ENCODE data around the gene TMEM236.
A peak's percentile ranks its signal among the peaks of the same experiment; 100 is the strongest.

TMEM236 gene

DNA sequence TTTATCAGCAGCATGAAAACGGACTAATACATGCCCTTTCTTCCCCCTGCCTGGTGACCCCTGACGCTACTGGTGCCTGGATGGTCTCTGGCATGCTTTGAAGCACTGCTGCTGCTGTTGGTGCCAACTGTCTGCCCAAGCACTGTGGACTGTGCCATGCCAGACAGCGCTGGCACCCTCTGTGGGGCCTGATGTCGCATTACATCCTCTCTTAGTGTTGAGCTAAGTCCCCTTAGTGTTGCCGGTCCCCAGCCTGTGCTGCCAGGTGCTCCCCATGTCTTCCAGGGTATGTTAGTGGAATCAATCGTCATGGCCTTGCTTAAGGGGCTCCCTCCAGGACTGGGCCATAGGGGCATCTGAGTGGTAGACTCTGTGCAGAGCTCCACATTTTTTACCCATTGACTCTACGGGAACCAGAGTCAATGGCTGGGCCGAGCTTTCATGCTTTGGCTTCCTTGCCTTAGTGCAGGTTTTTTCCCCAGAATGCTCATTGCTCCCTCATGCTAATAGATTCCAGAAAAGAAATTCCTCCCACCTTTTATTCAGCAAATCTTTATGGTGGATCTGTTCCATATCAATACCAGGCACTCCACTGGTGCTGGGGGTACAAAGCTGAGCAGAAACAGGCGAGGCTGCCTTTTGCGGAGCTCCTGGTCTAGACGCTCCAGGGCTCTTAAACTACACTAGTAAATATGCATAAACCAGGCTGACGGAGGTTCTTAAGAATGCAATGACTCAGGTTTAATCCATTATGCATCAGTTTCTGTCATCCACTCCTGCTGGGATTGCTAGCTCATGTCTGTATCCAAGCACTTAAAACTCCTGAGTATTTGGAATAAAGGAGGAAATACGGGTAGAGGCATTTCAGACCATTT is 35.3 kb downstream of the TMEM236 start:
- DNase-seq (ENCODE audit: low read depth in 2 of 2): no peak

DNA sequence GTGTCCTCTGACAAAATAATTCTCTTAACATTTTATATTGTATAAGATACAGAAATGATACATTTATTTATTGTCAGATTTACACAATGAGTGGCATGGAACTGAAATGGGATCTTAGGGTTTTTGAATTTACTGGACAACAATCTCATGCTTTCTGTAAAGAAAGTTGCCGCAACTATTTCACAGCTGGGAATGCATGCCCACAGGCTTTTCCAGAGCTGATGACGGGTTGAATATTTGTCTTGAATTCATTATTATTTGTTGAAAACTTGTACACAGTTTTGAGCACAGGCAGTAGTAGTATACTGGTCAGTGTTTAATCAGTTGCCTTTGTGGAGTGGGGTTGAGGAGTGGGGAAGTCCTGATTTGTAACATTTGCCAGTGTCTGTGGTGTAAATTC is 36.6 kb downstream of the TMEM236 start:
- DNase-seq (ENCODE audit: low read depth in 2 of 2): no peak

DNA sequence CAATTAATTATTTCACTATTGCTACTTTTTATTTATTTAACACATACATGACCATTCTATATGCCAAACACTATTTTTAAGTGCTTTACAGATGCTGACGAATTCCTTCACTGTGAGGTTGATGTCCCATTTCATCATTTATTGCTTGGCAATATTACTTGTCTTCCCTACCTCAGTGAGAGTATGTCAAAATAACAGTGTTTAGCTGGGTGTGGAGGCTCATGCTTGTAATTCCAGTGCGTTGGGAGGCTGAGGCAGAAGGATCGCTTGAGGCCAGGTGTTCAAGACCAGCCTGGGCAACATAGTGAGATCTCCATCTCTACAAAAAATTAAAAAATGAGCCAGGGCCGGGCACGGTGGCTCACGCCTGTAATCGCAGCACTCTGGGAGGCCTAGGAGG is 37.4 kb downstream of the TMEM236 start:
- DNase-seq (ENCODE audit: low read depth in 2 of 2): no peak

- no peak for DNase-seq (ENCODE audit: low read depth in 2 of 2)
Measured at GRCh38 chr10:17790651-17791050, 38.6 kb downstream of the TMEM236 start.

GRCh38 chr10:17792991-17793390 is 41.0 kb downstream of the TMEM236 start:
- no peak for DNase-seq (ENCODE audit: low read depth in 2 of 2)

- no peak for DNase-seq (ENCODE audit: low read depth in 2 of 2)
Measured at GRCh38 chr10:17793823-17794644, 42.0 kb downstream of the TMEM236 start.

- no peak for DNase-seq (ENCODE audit: low read depth in 2 of 2)
Measured at GRCh38 chr10:17795083-17795482, 43.1 kb downstream of the TMEM236 start.

GRCh38 chr10:17795813-17796594 is 44.0 kb downstream of the TMEM236 start:
- no peak for DNase-seq (ENCODE audit: low read depth in 2 of 2)

GRCh38 chr10:17801507-17801906 is 49.5 kb downstream of the TMEM236 start:
- no peak for DNase-seq (ENCODE audit: low read depth in 2 of 2)

- DNase-seq (ENCODE audit: low read depth in 2 of 2): no peak
Measured at GRCh38 chr10:17802350-17802749, 50.3 kb downstream of the TMEM236 start.

DNA sequence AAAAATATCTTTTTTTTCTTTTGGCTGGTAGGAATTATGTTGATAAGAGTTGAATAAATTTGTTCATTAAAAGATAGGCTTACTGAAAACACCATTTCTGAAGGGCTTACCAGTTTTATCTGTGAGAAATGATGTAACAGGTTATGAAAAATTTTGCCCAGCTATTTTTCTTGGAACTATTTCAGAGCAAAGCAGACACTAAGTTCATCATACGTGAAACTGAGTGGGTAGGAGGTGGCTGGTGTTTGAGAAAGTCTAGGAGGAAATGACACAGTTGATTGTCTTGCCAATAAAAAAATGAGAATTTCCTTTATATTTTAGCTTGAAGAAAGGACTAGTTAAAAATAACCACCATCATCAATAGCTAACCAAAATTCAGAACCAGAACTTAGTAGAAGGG is 51.0 kb downstream of the TMEM236 start:
- DNase-seq (ENCODE audit: low read depth in 2 of 2): no peak

- no peak for DNase-seq (ENCODE audit: low read depth in 2 of 2)
Measured at GRCh38 chr10:17805330-17805729, 53.3 kb downstream of the TMEM236 start.

DNA sequence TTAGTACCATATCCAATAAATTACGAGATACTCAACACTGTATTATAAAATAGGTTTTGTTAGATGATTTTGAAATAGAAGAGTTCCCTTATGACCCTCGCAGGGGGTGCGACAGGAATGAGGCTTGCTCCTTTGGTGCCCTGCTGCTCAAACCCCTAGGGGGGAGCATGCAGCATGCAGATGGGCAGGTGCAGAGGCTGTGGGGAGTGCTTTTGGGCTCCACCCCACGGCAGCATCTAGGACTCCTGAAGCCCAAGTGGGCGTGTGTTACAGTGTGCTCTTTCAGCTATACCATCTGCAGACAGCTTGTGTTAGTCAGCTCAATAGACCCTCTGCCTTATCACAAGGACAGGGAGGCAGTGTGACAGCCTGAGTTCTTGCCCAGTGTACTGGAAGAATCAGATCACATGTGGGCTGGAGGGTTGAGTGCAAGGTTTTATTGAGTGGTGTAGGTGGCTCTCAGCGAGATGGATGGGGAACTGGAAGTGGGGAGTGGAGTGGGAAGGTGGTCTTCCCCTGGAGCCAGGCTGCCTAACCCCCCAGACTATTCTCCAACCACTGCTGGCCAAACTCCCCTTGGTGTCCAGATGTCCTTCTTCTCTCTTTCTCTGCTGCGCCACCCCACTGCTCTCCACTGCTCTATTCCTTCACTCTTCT is 54.0 kb downstream of the TMEM236 start:
- peak; percentile 6 to 12 for DNase-seq (ENCODE audit: low read depth in 2 of 2)

DNA sequence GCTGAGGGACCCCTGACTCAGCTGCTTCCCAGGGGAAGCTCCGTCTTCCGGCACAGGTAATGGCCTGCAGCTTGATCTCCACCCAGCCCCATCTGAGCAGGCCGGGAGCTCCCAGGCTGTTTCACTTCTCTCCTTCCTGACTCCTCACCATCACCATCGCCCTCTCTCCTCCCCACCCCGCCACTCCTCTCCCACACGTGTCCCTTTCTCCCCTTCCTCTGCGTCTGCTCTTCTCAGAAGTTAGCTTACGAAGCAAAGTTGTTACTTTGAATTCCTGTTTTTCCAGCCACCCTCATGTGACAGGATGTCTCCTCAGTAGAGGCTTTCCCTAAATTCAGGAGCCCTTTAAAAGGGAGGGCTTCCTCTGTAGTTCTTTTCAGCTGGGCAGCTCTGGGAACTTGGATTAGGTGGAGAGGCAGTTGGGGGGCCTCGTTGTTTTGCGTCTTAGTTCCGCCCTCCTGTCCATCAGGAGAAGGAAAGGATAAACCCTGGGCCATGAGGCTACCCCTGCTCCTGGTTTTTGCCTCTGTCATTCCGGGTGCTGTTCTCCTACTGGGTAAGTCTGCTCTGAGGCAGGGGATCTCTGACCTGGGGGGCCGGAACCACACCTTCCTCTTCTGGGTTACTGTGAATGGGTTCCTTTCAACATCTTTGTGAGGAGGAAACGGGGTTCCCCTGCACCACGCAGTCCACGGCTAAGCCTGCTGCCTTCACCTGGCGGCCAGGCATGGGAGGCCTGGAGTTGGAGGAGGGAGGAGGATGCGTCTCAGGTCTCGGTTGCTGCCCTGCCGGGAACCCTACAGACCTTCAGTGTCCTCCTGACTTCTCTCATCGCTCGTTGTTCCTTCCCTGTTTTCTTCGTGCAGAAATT is 57.2 kb downstream of the TMEM236 start, which contains the start of gene MRC1:
MRC1 (plus strand) TSS at position 378 of the 871 bp plus-strand sequence; CDS start at position 496, 118 bp downstream.
- DNase-seq (ENCODE audit: low read depth in 2 of 2): no peak

DNA sequence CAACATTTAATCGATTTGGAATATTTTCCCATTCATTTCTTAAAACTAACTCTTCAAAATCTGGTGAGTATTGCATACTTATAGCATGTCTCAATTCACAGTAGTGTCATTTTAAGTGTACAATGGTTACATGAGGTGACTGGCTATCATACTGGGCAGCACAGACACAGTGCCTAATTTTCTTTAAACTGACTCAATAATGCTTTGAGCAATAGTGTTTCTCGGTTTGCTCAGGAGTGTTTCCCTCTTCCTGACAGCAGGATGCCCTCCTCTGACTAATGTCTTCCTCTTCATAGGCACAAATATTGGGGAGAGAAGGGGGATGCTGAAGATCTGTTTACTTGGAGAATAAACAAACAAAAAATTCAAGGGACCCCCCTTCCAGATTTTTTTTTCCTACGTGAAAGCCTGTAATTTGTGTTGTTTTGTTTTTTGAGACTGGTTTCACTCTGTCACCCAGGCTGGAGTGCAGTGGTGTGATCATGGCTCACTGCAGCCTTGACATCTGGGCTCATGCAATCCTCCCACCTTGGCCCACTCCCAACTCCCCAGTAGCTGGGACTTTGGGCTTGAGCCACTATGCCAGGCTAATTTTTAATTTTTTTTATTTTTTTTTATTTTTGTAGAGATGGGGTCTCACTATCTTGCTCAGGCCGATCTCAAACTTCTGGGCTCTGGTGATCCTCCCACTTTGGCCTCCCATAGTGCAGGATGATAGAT is 59.3 kb downstream of the TMEM236 start:
- DNase-seq (ENCODE audit: low read depth in 2 of 2): no peak

GRCh38 chr10:17814973-17815372 is 63.0 kb downstream of the TMEM236 start:
- no peak for DNase-seq (ENCODE audit: low read depth in 2 of 2)

- DNase-seq (ENCODE audit: low read depth in 2 of 2): no peak
Measured at GRCh38 chr10:17816199-17816598, 64.2 kb downstream of the TMEM236 start.

- DNase-seq (ENCODE audit: low read depth in 2 of 2): no peak
Measured at GRCh38 chr10:17817316-17817715, 65.3 kb downstream of the TMEM236 start.

GRCh38 chr10:17817790-17818189 is 65.8 kb downstream of the TMEM236 start:
- no peak for DNase-seq (ENCODE audit: low read depth in 2 of 2)

- no peak for DNase-seq (ENCODE audit: low read depth in 2 of 2)
Measured at GRCh38 chr10:17819836-17820235, 67.8 kb downstream of the TMEM236 start.
